NT2/D1 (cell line): Measurements from ENCODE around the gene CYP4B1.

Source experiments
- YY1 ChIP-seq: IDR thresholded peaks from 2 replicates; pipeline ENCODE4 v1.6.1; 2011; ENCODE audit not compliant: insufficient read length, insufficient read depth
- ZNF274 ChIP-seq: IDR thresholded peaks from 2 replicates; pipeline ENCODE4 v1.6.1; 2011; ENCODE audit warnings: mild to moderate bottlenecking, low read depth, low read length

GRCh38 chr1:46804027-46804889, 5.4 kb downstream of the CYP4B1 start:
- no peak for TF ChIP-seq YY1
- no peak for TF ChIP-seq ZNF274
